MM.1S (cell line): ENCODE results near the gene PTPRA.
"Not testable (repeated sequence)": the region's sequence is repeated elsewhere in the genome, so short reads cannot be mapped to it uniquely, and the experiment has no call there.

Experiments used
- DNase-seq: peaks from one replicate; pipeline ENCODE4 v3.0.0-alpha.2; 2015
- H2AFZ ChIP-seq: fragments of 300-600 bp; sonication (generic); 2 replicates; pipeline ENCODE4 v1.6.0; 2016; ENCODE audit warnings: antibody characterized with exemption, low read length
- H3F3A ChIP-seq: fragments of 300-600 bp; sonication (generic); 2 replicates; pipeline ENCODE4 v1.6.1; 2016; ENCODE audit warnings: mild to moderate bottlenecking, antibody characterized with exemption, low read length, moderate library complexity, mixed read lengths; ENCODE audit not compliant: insufficient read depth
- H3K27ac ChIP-seq: fragments of 300-600 bp; sonication (generic); 2 replicates; pipeline ENCODE4 v1.5.1; 2016; ENCODE audit warnings: mild to moderate bottlenecking, low read length
- H3K27me3 ChIP-seq: fragments of 300-600 bp; sonication (generic); replicated peaks from 2 replicates; pipeline ENCODE4 v1.6.0; 2016; ENCODE audit warnings: low read length; ENCODE audit not compliant: insufficient read depth
- H3K36me3 ChIP-seq: fragments of 300-600 bp; sonication (generic); replicated peaks from 2 replicates; pipeline ENCODE4 v1.6.1; 2016; ENCODE audit warnings: mild to moderate bottlenecking, low read length, mixed read lengths; ENCODE audit not compliant: insufficient read depth
- H3K4me1 ChIP-seq: fragments of 300-600 bp; sonication (generic); 2 replicates; pipeline ENCODE4 v1.6.1; 2016; ENCODE audit warnings: low read length, mixed read lengths
- H3K4me2 ChIP-seq: fragments of 300-600 bp; sonication (generic); 2 replicates; pipeline ENCODE4 v1.6.0; 2016; ENCODE audit warnings: low read depth, low read length
- H3K4me3 ChIP-seq: fragments of 300-600 bp; sonication (generic); 2 replicates; pipeline ENCODE4 v1.5.1; 2016; ENCODE audit warnings: low read length, mixed read lengths
- H3K79me2 ChIP-seq: fragments of 300-600 bp; sonication (generic); 2 replicates; pipeline ENCODE4 v1.6.1; 2016; ENCODE audit warnings: mixed run types, low read length, mixed read lengths
- H3K9ac ChIP-seq: fragments of 300-600 bp; sonication (generic); 2 replicates; pipeline ENCODE4 v1.6.1; 2016; ENCODE audit warnings: low read length, mixed read lengths
- H3K9me2 ChIP-seq: fragments of 300-600 bp; sonication (generic); replicated peaks from 2 replicates; pipeline ENCODE4 v1.6.1; 2016; ENCODE audit warnings: mild to moderate bottlenecking, low read length, mixed read lengths; ENCODE audit not compliant: insufficient read depth
- H3K9me3 ChIP-seq: fragments of 300-600 bp; sonication (generic); replicated peaks from 2 replicates; pipeline ENCODE4 v1.6.1; 2016; ENCODE audit warnings: mild to moderate bottlenecking, low read length, mixed read lengths; ENCODE audit not compliant: insufficient read depth
- H4K20me1 ChIP-seq: fragments of 300-600 bp; sonication (generic); 2 replicates; pipeline ENCODE4 v1.6.1; 2016; ENCODE audit warnings: mild to moderate bottlenecking, low read length, moderate library complexity, mixed read lengths; ENCODE audit not compliant: insufficient read depth
- EZH2 ChIP-seq: fragments of 300-600 bp; sonication (generic); optimal IDR thresholded peaks from 2 replicates; pipeline ENCODE3; 2017; ENCODE audit warnings: low read depth, mild to moderate bottlenecking, antibody characterized with exemption, low read length, mixed read lengths
- EZH2phosphoT487 ChIP-seq: fragments of 300-600 bp; sonication (generic); IDR thresholded peaks from 2 replicates; pipeline ENCODE4 v1.6.1; 2018; ENCODE audit warnings: antibody characterized with exemption, low read length
- TF ChIP-seq, protein P1 (sequence below): fragments of 300-600 bp; sonication (generic); IDR thresholded peaks from 2 replicates; pipeline ENCODE4 v1.5.1; 2016; ENCODE audit warnings: antibody characterized with exemption, low read length, mixed read lengths

Gene PTPRA

GRCh38 chr20:2829376-2829775, 43.9 kb upstream of the PTPRA start:
- Histone ChIP-seq H3K9me2 (no peaks in the 10 kb centered on the region), H3K27me3 (no peaks in the 10 kb centered on the region), H3K9me3 (no peaks in the 10 kb centered on the region), H3F3A (0 out of 2 replicates have a peak, but pooled peaks cover 3% of the 10 kb centered on the region), H4K20me1 (no peaks in the 10 kb centered on the region), H2AFZ (no peak overlapping the region), H3K4me1 (0 out of 2 replicates have a peak, but pooled peaks cover 4% of the 10 kb centered on the region), H3K79me2 (no peaks in the 10 kb centered on the region), H3K4me2 (no peak overlapping the region), H3K36me3 (no peaks in the 10 kb centered on the region), H3K4me3 (no peak overlapping the region), H3K27ac (no peak overlapping the region), H3K9ac (no peak overlapping the region)
- TF ChIP-seq EZH2 (no peak), EZH2phosphoT487 (no peak)
- TF ChIP-seq, protein P1, sequence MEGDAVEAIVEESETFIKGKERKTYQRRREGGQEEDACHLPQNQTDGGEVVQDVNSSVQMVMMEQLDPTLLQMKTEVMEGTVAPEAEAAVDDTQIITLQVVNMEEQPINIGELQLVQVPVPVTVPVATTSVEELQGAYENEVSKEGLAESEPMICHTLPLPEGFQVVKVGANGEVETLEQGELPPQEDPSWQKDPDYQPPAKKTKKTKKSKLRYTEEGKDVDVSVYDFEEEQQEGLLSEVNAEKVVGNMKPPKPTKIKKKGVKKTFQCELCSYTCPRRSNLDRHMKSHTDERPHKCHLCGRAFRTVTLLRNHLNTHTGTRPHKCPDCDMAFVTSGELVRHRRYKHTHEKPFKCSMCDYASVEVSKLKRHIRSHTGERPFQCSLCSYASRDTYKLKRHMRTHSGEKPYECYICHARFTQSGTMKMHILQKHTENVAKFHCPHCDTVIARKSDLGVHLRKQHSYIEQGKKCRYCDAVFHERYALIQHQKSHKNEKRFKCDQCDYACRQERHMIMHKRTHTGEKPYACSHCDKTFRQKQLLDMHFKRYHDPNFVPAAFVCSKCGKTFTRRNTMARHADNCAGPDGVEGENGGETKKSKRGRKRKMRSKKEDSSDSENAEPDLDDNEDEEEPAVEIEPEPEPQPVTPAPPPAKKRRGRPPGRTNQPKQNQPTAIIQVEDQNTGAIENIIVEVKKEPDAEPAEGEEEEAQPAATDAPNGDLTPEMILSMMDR: no peak
- DNase-seq: no peak

DNA sequence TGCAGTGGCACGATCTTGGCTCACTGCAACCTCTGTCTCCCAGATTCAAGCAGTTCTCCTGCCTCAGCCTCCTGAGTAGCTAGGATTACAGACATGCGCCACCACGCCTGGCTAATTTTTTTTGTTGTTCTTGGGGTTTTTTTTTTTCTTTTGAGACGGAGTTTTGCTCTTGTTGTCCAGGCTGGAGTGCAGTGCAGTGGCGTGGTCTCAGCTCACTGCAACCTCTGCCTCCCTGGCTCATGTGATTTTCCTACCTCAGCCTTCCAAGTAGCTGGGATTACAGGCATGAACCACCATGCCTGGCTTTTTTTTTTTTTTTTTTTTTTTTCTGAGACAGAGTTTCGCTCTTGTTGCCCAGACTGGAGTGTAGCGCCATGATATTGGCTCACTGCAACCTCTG, 42.1 kb upstream of the PTPRA start:
- H3K27ac ChIP-seq, H2AFZ ChIP-seq, H3K27me3 ChIP-seq, H3K9me2 ChIP-seq, H3K79me2 ChIP-seq, H3F3A ChIP-seq, H3K4me3 ChIP-seq, H3K4me1 ChIP-seq, H3K9ac ChIP-seq, H4K20me1 ChIP-seq, DNase-seq, H3K9me3 ChIP-seq, H3K36me3 ChIP-seq, H3K4me2 ChIP-seq: not testable (repeated sequence)

GRCh38 chr20:2833761-2834160, 39.5 kb upstream of the PTPRA start:
- Histone ChIP-seq H3K27me3 (no peaks in the 10 kb centered on the region), H3K9me2 (no peaks in the 10 kb centered on the region), H4K20me1 (no peaks in the 10 kb centered on the region), H3F3A (no peaks in the 10 kb centered on the region), H3K9ac (no peak overlapping the region), H3K9me3 (no peaks in the 10 kb centered on the region), H3K4me2 (no peak overlapping the region), H3K36me3 (no peaks in the 10 kb centered on the region), H2AFZ (no peak overlapping the region), H3K27ac (no peak overlapping the region), H3K4me1 (no peaks in the 10 kb centered on the region), H3K4me3 (no peak overlapping the region), H3K79me2 (no peaks in the 10 kb centered on the region)
- no peak for TF ChIP-seq EZH2
- TF ChIP-seq, protein P1: no peak
- no peak for TF ChIP-seq EZH2phosphoT487
- DNase-seq: no peak

GRCh38 chr20:2834401-2835110, 38.7 kb upstream of the PTPRA start:
- no peaks in the 10 kb centered on the region for H4K20me1 ChIP-seq
- H3K9me3 ChIP-seq: no peaks in the 10 kb centered on the region
- H3F3A ChIP-seq: no peaks in the 10 kb centered on the region
- no peak for TF ChIP-seq EZH2phosphoT487
- TF ChIP-seq EZH2: no peak
- TF ChIP-seq, protein P1: no peak
- H3K4me1 ChIP-seq: peaks cover under 1% of the 10 kb centered on the region; the same call in 1 of the 2 replicates
- no peak overlapping the region for H3K9ac ChIP-seq
- no peak for DNase-seq
- H3K9me2 ChIP-seq: no peaks in the 10 kb centered on the region
- H3K27ac ChIP-seq: no peak overlapping the region
- H2AFZ ChIP-seq: no peak overlapping the region
- no peaks in the 10 kb centered on the region for H3K27me3 ChIP-seq
- no peaks in the 10 kb centered on the region for H3K79me2 ChIP-seq
- no peaks in the 10 kb centered on the region for H3K36me3 ChIP-seq
- H3K4me3 ChIP-seq: no peak overlapping the region
- H3K4me2 ChIP-seq: no peak overlapping the region
